ENCODE results near the gene BROX. TPM values are rescaled to one million over a fixed set of nuclear protein-coding genes. Genes with fewer than 3 reads are reported as not detected.

The BROX gene
- 93.4 and 118 TPM in 2 replicates for total RNA-seq

GRCh38 chr1:222712253-222713090 lies at the start of gene BROX, which contains the start of gene AIDA:
TSS of gene BROX (plus strand) at chr1:222712564. CDS start at chr1:222715700, 3,136 bp downstream.
TSS of gene AIDA (minus strand) at chr1:222712491. CDS start at chr1:222712317, 174 bp downstream.

DNA sequence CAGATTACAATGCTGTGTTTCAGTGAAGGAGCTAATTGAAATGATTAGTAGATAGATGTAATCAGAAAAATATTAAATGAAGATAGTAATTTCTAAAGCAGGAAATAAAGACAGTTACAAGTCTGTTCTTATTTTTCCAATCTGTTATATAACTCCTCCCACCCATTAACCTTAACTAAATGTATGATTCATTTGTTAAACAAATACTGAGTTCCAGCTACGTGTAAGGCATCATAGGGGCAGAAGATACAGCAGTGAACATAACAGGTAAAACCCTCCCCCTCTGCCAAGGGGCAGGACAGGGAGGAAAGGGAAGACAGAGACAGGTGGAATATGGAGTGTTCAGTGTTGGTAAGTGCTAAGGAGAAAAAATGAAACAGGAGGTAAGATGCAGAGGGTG lies 24.6 kb downstream of the BROX start, which contains the start of gene FAM177B:
Gene FAM177B, plus strand, starts transcription at position 231 of the 400 bp plus-strand sequence. CDS start 9,344 bp downstream, outside the sequence.

Other genes with a start within 250 kb of the BROX start
- 14.1 and 17.5 TPM in 2 replicates for gene HHIPL2, start 164.5 kb upstream of the BROX start, total RNA-seq
- 13.5 and 15.5 TPM in 2 replicates for gene TAF1A, start 122.6 kb upstream of the BROX start, total RNA-seq
- 65.8 and 86.4 TPM in 2 replicates for gene MIA3, start 94.5 kb upstream of the BROX start, total RNA-seq
- 74.0 and 74.6 TPM in 2 replicates for gene AIDA, start 73 bp upstream of the BROX start, total RNA-seq
- gene FAM177B, start 24.6 kb downstream of the BROX start, total RNA-seq, result not detected in 2 replicates
- 7.2 and 7.4 TPM in 2 replicates for gene DISP1, start 102.5 kb downstream of the BROX start, total RNA-seq

Data from articular chondrocyte of knee joint (primary cell).